H1 (cell line): ENCODE measurements around the gene GRSF1. TPM values are rescaled to one million over a fixed set of nuclear protein-coding genes. Genes with fewer than 3 reads are reported as not detected.
A peak's percentile ranks its signal among the peaks of the same experiment; 100 is the strongest.

Source experiments
- CTCF ChIA-PET: fragments of 300-600 bp; sonication (Branson Sonifier 250); formaldehyde crosslinking; loops from one replicate; lab custom pipeline; 2021; ENCODE audit not compliant: partially characterized antibody; lab: Charles Lee
- POLR2A ChIA-PET: fragments of 300-600 bp; sonication (Branson Sonifier 250); formaldehyde crosslinking; loops from one replicate; lab custom pipeline; 2021; ENCODE audit warnings: inconsistent platforms; ENCODE audit not compliant: partially characterized antibody; lab: Charles Lee
- DNase-seq, 2 experiments: peaks; one replicate each; pipeline versions ENCODE4 v3.0.0 to v3.0.0-alpha.2; 2010 to 2022; ENCODE audit warnings: low spot score in 2 of 2, low read depth in 1 of 2, mixed read lengths in 1 of 2
- FAIRE-seq: peaks from 2 replicates; lab custom pipeline; 2011; peaks lifted over from hg19 to GRCh38; lab: Jason Lieb, UNC
- H2AFZ ChIP-seq: 2 replicates; pipeline ENCODE4 v1.8.1; 2012; ENCODE audit warnings: low read length, inconsistent platforms
- H2AK5ac ChIP-seq: 2 replicates; pipeline ENCODE4 v1.6.1; 2013; ENCODE audit warnings: low read depth, low read length
- H2BK120ac ChIP-seq: replicated peaks from 2 replicates; pipeline ENCODE3; 2013; ENCODE audit warnings: low read depth, low read length, inconsistent platforms
- H2BK12ac ChIP-seq: 2 replicates; pipeline ENCODE4 v1.6.1; 2013; ENCODE audit warnings: low read depth, low read length
- H2BK15ac ChIP-seq: 2 replicates; pipeline ENCODE4 v1.6.1; 2013; ENCODE audit warnings: low read length
- H2BK20ac ChIP-seq: 2 replicates; pipeline ENCODE4 v1.6.1; 2013; ENCODE audit warnings: low read length
- H2BK5ac ChIP-seq: 2 replicates; pipeline ENCODE4 v1.6.1; 2013; ENCODE audit warnings: low read depth, low read length
- H3K14ac ChIP-seq: 2 replicates; pipeline ENCODE4 v1.6.1; 2013; ENCODE audit warnings: inconsistent platforms; ENCODE audit not compliant: insufficient read length
- H3K18ac ChIP-seq: 2 replicates; pipeline ENCODE4 v1.6.1; 2013; ENCODE audit warnings: low read length; ENCODE audit errors: extremely low read depth
- H3K23ac ChIP-seq: 2 replicates; pipeline ENCODE4 v1.6.1; 2013; ENCODE audit warnings: inconsistent platforms; ENCODE audit not compliant: insufficient read length
- H3K23me2 ChIP-seq: 2 replicates; pipeline ENCODE4 v1.6.1; 2013; ENCODE audit warnings: low read depth, low read length
- H3K27ac ChIP-seq: 2 replicates; pipeline ENCODE4 v1.6.1; 2011; ENCODE audit warnings: low read depth, low read length, inconsistent platforms
- H3K27me3 ChIP-seq, 4 experiments: replicated peaks in 1 of 4; 1 replicate in 1 of 4; 2 replicates in 3 of 4; pipeline versions ENCODE4 v1.6.1 to v1.8.1; 2011 to 2013; ENCODE audit warnings: low read length in 3 of 4, mild to moderate bottlenecking in 3 of 4, inconsistent platforms in 2 of 4, mixed read lengths in 2 of 4, moderate library complexity in 1 of 4; ENCODE audit not compliant: control insufficient read depth in 3 of 4, insufficient read depth in 3 of 4; ENCODE audit errors: extremely low read depth in 1 of 4
- H3K36me3 ChIP-seq, 4 experiments: 2 replicates each; pipeline versions ENCODE4 v1.6.1 to v1.8.1; 2011 to 2013; ENCODE audit warnings: mild to moderate bottlenecking in 4 of 4, low read length in 3 of 4, moderate library complexity in 2 of 4, control low read depth in 1 of 4, inconsistent platforms in 1 of 4; ENCODE audit not compliant: insufficient read depth in 4 of 4, control insufficient read depth in 2 of 4
- H3K4ac ChIP-seq: replicated peaks from 2 replicates; pipeline ENCODE3; 2013; ENCODE audit warnings: low read length, low read depth, mixed read lengths, inconsistent platforms; ENCODE audit not compliant: insufficient read length
- H3K4me1 ChIP-seq, 4 experiments: replicated peaks in 1 of 4; 1 replicate in 1 of 4; 2 replicates in 3 of 4; pipeline versions ENCODE4 v1.6.1 to v1.8.1; 2011 to 2013; ENCODE audit warnings: low read length in 3 of 4, inconsistent platforms in 2 of 4, mixed read lengths in 1 of 4; ENCODE audit not compliant: insufficient read depth in 4 of 4, control insufficient read depth in 3 of 4
- H3K4me2 ChIP-seq, 2 experiments: 2 replicates each; pipeline versions ENCODE4 v1.6.1 to v1.8.1; 2011 to 2013; ENCODE audit warnings: low read depth in 2 of 2, low read length in 2 of 2, control low read depth in 1 of 2, inconsistent platforms in 1 of 2, mild to moderate bottlenecking in 1 of 2; ENCODE audit not compliant: insufficient read depth in 1 of 2
- H3K4me3 ChIP-seq, 4 experiments: fragments of 200-600, 300-600 bp in 1 of 4; sonication (generic), shearing (Covaris generic), sonication (Bioruptor Twin) in 1 of 4; 2 replicates each; pipeline versions ENCODE4 v1.5.1 to v1.8.1; 2011 to 2016; ENCODE audit warnings: low read length in 4 of 4, low read depth in 3 of 4, control low read depth in 2 of 4, inconsistent platforms in 2 of 4, mild to moderate bottlenecking in 2 of 4, mixed read lengths in 1 of 4, moderate library complexity in 1 of 4; ENCODE audit not compliant: insufficient read depth in 2 of 4; ENCODE audit errors: extremely low read depth in 1 of 4
- H3K56ac ChIP-seq: replicated peaks from 2 replicates; pipeline ENCODE3; 2013; ENCODE audit warnings: low read depth, mild to moderate bottlenecking, mixed read lengths, low read length, inconsistent platforms; ENCODE audit not compliant: insufficient read length
- H3K79me1 ChIP-seq: 2 replicates; pipeline ENCODE4 v1.6.1; 2013; ENCODE audit warnings: low read depth, low read length, control low read depth
- H3K79me2 ChIP-seq, 2 experiments: 2 replicates each; pipeline versions ENCODE4 v1.6.1 to v1.8.1; 2012 to 2013; ENCODE audit warnings: low read length in 2 of 2, mild to moderate bottlenecking in 2 of 2, inconsistent platforms in 1 of 2; ENCODE audit not compliant: insufficient read depth in 2 of 2, control insufficient read depth in 1 of 2
- H3K9ac ChIP-seq, 4 experiments: replicated peaks in 1 of 4; 1 replicate in 1 of 4; 2 replicates in 3 of 4; pipeline versions ENCODE4 v1.6.1 to v1.8.1; 2011 to 2013; ENCODE audit warnings: low read depth in 3 of 4, low read length in 3 of 4, control low read depth in 2 of 4, mild to moderate bottlenecking in 2 of 4, moderate library complexity in 2 of 4, inconsistent platforms in 1 of 4; ENCODE audit errors: extremely low read depth in 1 of 4
- H3K9me3 ChIP-seq, 2 experiments: 2 replicates each; pipeline versions ENCODE4 v1.6.1 to v1.8.1; 2012 to 2013; ENCODE audit warnings: mild to moderate bottlenecking in 2 of 2, moderate library complexity in 2 of 2, control low read depth in 1 of 2, inconsistent platforms in 1 of 2, low read depth in 1 of 2, low read length in 1 of 2, mixed read lengths in 1 of 2; ENCODE audit not compliant: insufficient read depth in 2 of 2
- H4K20me1 ChIP-seq, 2 experiments: replicated peaks in 1 of 2; 2 replicates each; pipeline versions ENCODE3 to v1.8.1; 2011 to 2013; ENCODE audit warnings: inconsistent platforms in 2 of 2, low read length in 2 of 2, mild to moderate bottlenecking in 1 of 2; ENCODE audit not compliant: insufficient read depth in 2 of 2, control insufficient read depth in 1 of 2
- H4K5ac ChIP-seq: 2 replicates; pipeline ENCODE4 v1.6.1; 2013; ENCODE audit warnings: low read length, low read depth, mixed read lengths, inconsistent platforms; ENCODE audit not compliant: insufficient read length
- H4K8ac ChIP-seq: 2 replicates; pipeline ENCODE4 v1.8.0; 2013; ENCODE audit warnings: mild to moderate bottlenecking, moderate library complexity, low read length, inconsistent platforms; ENCODE audit not compliant: insufficient read depth; ENCODE audit errors: extremely low read depth
- H4K91ac ChIP-seq: replicated peaks from 2 replicates; pipeline ENCODE3; 2013; ENCODE audit warnings: low read length, mixed read lengths, inconsistent platforms; ENCODE audit not compliant: insufficient read length
- BRCA1 ChIP-seq: IDR thresholded peaks from 2 replicates; pipeline ENCODE4 v1.6.1; 2012; ENCODE audit warnings: low read depth, low read length, improper control_type of control experiment
- E2F6 ChIP-seq: IDR thresholded peaks from 2 replicates; pipeline ENCODE4 v1.6.1; 2012; ENCODE audit warnings: inconsistent platforms
- EZH2 ChIP-seq: fragments of 200-600 bp; sonication (generic); IDR thresholded peaks from 2 replicates; pipeline ENCODE4 v1.7.1; 2012; ENCODE audit warnings: low read depth, mild to moderate bottlenecking, moderate library complexity, low read length, inconsistent platforms; ENCODE audit not compliant: severe bottlenecking
- MAX ChIP-seq: IDR thresholded peaks from 2 replicates; pipeline ENCODE4 v1.6.1; 2012; ENCODE audit warnings: inconsistent platforms
- RFX5 ChIP-seq: IDR thresholded peaks from 2 replicates; pipeline ENCODE4 v1.6.1; 2011; ENCODE audit warnings: low read depth, low read length, improper control_type of control experiment, borderline replicate concordance
- SAP30 ChIP-seq: fragments of 300-600 bp; sonication (generic); IDR thresholded peaks from 2 replicates; pipeline ENCODE4 v1.7.1; 2012; ENCODE audit warnings: low read length, moderate library complexity, mild to moderate bottlenecking, inconsistent platforms; ENCODE audit not compliant: insufficient read depth, insufficient replicate concordance
- SIRT6 ChIP-seq: IDR thresholded peaks from one replicate; pipeline ENCODE4 v1.7.1; 2012; ENCODE audit warnings: low read length, inconsistent platforms
- TBP ChIP-seq: IDR thresholded peaks from 2 replicates; pipeline ENCODE4 v1.6.1; 2011; ENCODE audit warnings: low read depth, low read length, improper control_type of control experiment
- WGBS, 2 experiments: shearing (Covaris generic) in 1 of 2; methylation state at CpG; one replicate each; pipeline versions ENCODE4 v1.1.6 to v1.1.7; 2013 to 2015; ENCODE audit warnings: low lambda C conversion rate in 2 of 2, mixed read lengths in 2 of 2, inconsistent platforms in 1 of 2, low coverage in 1 of 2, missing lambda C conversion rate in 1 of 2; ENCODE audit not compliant: insufficient replicate concordance in 2 of 2, insufficient coverage in 1 of 2, insufficient read length in 1 of 2; ENCODE audit errors: extremely low coverage in 1 of 2, missing lambda C conversion rate in 1 of 2; 5-methylcytosine and 5-hydroxymethylcytosine counted together
- long read RNA-seq, 2 experiments: library from RNA in 1 of 2; library from capped mRNA in 1 of 2; stranded (forward); transcript quantifications; one replicate each; pipeline ENCODE4 v2.0.0, GENCODE V29; 2021; ENCODE audit warnings: inconsistent platforms in 1 of 2
- polyA minus RNA-seq, 3 experiments: library from RNA; depleted of rRNA, polyadenylated mRNA; stranded (reverse); fragments of >200 nt; gene quantifications; 1 replicate in 2 of 3; 2 replicates in 1 of 3; pipeline ENCODE4 v1.2.3, GENCODE V29; 2011
- polyA plus RNA-seq, 7 experiments: library from polyadenylated mRNA; depleted of rRNA in 3 of 7; stranded (reverse) in 5 of 7; unstranded in 2 of 7; fragments of >200 nt in 5 of 7; fragments of 200-250 nt in 2 of 7; gene quantifications; 1 replicate in 5 of 7; 2 replicates in 1 of 7; 4 replicates in 1 of 7; pipeline versions ENCODE4 v1.2.1 to v1.2.3, GENCODE V29; 2011 to 2013; ENCODE audit warnings: missing spikeins in 2 of 7, mixed read lengths in 2 of 7
- total RNA-seq: library from RNA; stranded (reverse); fragmentation: NEBNext Ultra II Directional; extraction: Animal tissue kit (Norgen Biotek cat#: 25700); gene quantifications from 2 replicates; pipeline ENCODE4 v1.2.1, GENCODE V29; 2021

GRSF1 gene
- total RNA-seq (105 and 112 TPM in 2 replicates), polyA plus RNA-seq (2011; rRNA removed) (25.7 and 44.3 TPM in 2 replicates), polyA minus RNA-seq (2011; rRNA and poly(A)+ RNA removed) (53.6 and 56.2 TPM in 2 replicates)
- polyA plus RNA-seq (2011; cell fraction: cytosol; rRNA removed) = 44.5 TPM
- polyA plus RNA-seq (2011; cell fraction: nucleus; rRNA removed) = 16.9 TPM
- polyA plus RNA-seq (2012, experiment 1 of 2) = 65.2 to 92.6 TPM (median 77.3 TPM) in 4 replicates
- polyA plus RNA-seq (2012, experiment 2 of 2) = 15.8 TPM
- polyA plus RNA-seq (2013, experiment 1 of 2) = 56.8 TPM
- 63.2 TPM for polyA plus RNA-seq (2013, experiment 2 of 2)
- polyA minus RNA-seq (2011; cell fraction: cytosol; rRNA and poly(A)+ RNA removed) = 41.6 TPM
- polyA minus RNA-seq (2011; cell fraction: nucleus; rRNA and poly(A)+ RNA removed) = 22.9 TPM
- long read RNA-seq, experiment 1, full-length matches to known transcripts = 39 of 166 reads
- long read RNA-seq, experiment 1, partial matches to known transcripts = 95 of 166 reads
- long read RNA-seq, experiment 1, other reads (novel, unspliced or antisense) = 32 of 166 reads
- long read RNA-seq, experiment 2, partial matches to known transcripts = 8 of 13 reads
- long read RNA-seq, experiment 2, other reads (novel, unspliced or antisense) = 1 of 13 reads

GRCh38 chr4:70839589-70840093, at the start of gene GRSF1:
TSS of gene GRSF1 (minus strand) at chr4:70839890. CDS start at chr4:70839827, 63 bp downstream.
- POLR2A ChIA-PET = interaction anchor here (1.0 to 3.3 kb wide), 10 partner anchors 11 to 171 kb away, joined by 3 to 17 read pairs (median 7); partner anchors contain the start of genes DCK and MOB1B
- Histone ChIP-seq H3K18ac (peak within 1 kb of the TSS; percentile 95), H3K23me2 (no peaks in the 10 kb centered on the region), H4K20me1 (peaks cover 2 to 9% of the 10 kb centered on the region in 2 experiments), H2BK5ac (peak within 1 kb of the TSS; percentile 84), H2BK120ac (no peak within 1 kb of the TSS), H3K79me1 (no peaks in the 10 kb centered on the region; the same call in 1 of the 2 replicates), H3K14ac (no peak within 1 kb of the TSS), H3K79me2 (peaks cover 26 to 44% of the 10 kb centered on the region in 2 experiments), H3K4ac (peak within 1 kb of the TSS; percentile 27), H3K9me3 (no peaks in the 10 kb centered on the region), H3K23ac (no peak within 1 kb of the TSS), H4K8ac (peak within 1 kb of the TSS; percentile 96), H2BK15ac (no peak within 1 kb of the TSS), H3K4me3 (peak within 1 kb of the TSS; percentile 90 to 97 (median 92)), H4K5ac (peak within 1 kb of the TSS; percentile 57), H3K56ac (peak within 1 kb of the TSS; percentile 69), H2AFZ (no peak within 1 kb of the TSS), H4K91ac (peak within 1 kb of the TSS; percentile 59), H3K27ac (peak within 1 kb of the TSS; percentile 94), H3K36me3 (peaks cover 4 to 13% (median 6%) of the 10 kb centered on the region in 4 experiments; a peak in 3 of 8 replicates), H3K4me1 (peaks cover 2 to 8% (median 5%) of the 10 kb centered on the region in 4 experiments; a peak in 5 of 7 replicates), H2BK20ac (no peak within 1 kb of the TSS), H3K27me3 (no peaks in the 10 kb centered on the region), H2AK5ac (no peak within 1 kb of the TSS; the same call in 1 of the 2 replicates), H3K4me2 (peak within 1 kb of the TSS; percentile 79 to 82), H2BK12ac (0 out of 2 replicates have a peak within 1 kb of the TSS, but pooled peaks have one; percentile 11), H3K9ac (peak within 1 kb of the TSS; percentile 80 to 98 (median 90))
- 1% methylated on average over 36 of the region's 51 CpGs; no CpG with 5 or more reads in 1 of the 2 experiments for WGBS, 2 experiments
- CTCF ChIA-PET = no interaction called here
- peak; percentile 87 to 92 for DNase-seq
- no peak for FAIRE-seq
- no peak for TF ChIP-seq SIRT6
- TF ChIP-seq BRCA1 = no peak
- TF ChIP-seq RFX5 = no peak
- peak; percentile 66 for TF ChIP-seq TBP
- TF ChIP-seq MAX = peak; percentile 91
- TF ChIP-seq E2F6 = peak; percentile 39; the same call in 1 of the 2 replicates
- TF ChIP-seq EZH2 = no peak
- no peak for TF ChIP-seq SAP30
